IPS-20b (cell line): ENCODE data around the gene NTSR1.

ENCODE experiments used
- H3K27ac ChIP-seq: one replicate; pipeline ENCODE4 v1.5.1; 2013; ENCODE audit warnings: low read length
- H3K27me3 ChIP-seq: 2 replicates; pipeline ENCODE4 v1.6.1; 2013; ENCODE audit warnings: mild to moderate bottlenecking, low read length, inconsistent platforms; ENCODE audit not compliant: insufficient read depth
- H3K36me3 ChIP-seq: 2 replicates; pipeline ENCODE4 v1.6.1; 2013; ENCODE audit warnings: low read depth, mild to moderate bottlenecking, inconsistent platforms, low read length, moderate library complexity; ENCODE audit not compliant: insufficient read depth
- H3K4me1 ChIP-seq: 2 replicates; pipeline ENCODE4 v1.6.1; 2013; ENCODE audit warnings: mild to moderate bottlenecking, control low read depth, inconsistent platforms, low read length, moderate library complexity; ENCODE audit not compliant: insufficient read depth
- H3K4me3 ChIP-seq: 2 replicates; pipeline ENCODE4 v1.5.1; 2013; ENCODE audit warnings: mild to moderate bottlenecking, low read length, inconsistent platforms
- H3K9ac ChIP-seq: 2 replicates; pipeline ENCODE4 v1.6.1; 2013; ENCODE audit warnings: low read depth, mild to moderate bottlenecking, inconsistent platforms, low read length, moderate library complexity
- H3K9me3 ChIP-seq: 2 replicates; pipeline ENCODE4 v1.6.1; 2013; ENCODE audit warnings: mild to moderate bottlenecking, low read depth, low read length, inconsistent platforms; ENCODE audit not compliant: insufficient read depth

The NTSR1 gene

GRCh38 chr20:62793757-62794006 lies 85.0 kb downstream of the NTSR1 start:
- H3K27me3 ChIP-seq, result peaks cover 39% of the 10 kb centered on the region
- H3K4me3 ChIP-seq, result peak overlapping the region; percentile 68
- peaks cover 5% of the 10 kb centered on the region; the same call in 1 of the 2 replicates for H3K36me3 ChIP-seq
- H3K27ac ChIP-seq, result no peak overlapping the region
- no peak overlapping the region for H3K9ac ChIP-seq
- peaks cover 4% of the 10 kb centered on the region; the same call in 1 of the 2 replicates for H3K4me1 ChIP-seq
- H3K9me3 ChIP-seq, result no peaks in the 10 kb centered on the region

DNA sequence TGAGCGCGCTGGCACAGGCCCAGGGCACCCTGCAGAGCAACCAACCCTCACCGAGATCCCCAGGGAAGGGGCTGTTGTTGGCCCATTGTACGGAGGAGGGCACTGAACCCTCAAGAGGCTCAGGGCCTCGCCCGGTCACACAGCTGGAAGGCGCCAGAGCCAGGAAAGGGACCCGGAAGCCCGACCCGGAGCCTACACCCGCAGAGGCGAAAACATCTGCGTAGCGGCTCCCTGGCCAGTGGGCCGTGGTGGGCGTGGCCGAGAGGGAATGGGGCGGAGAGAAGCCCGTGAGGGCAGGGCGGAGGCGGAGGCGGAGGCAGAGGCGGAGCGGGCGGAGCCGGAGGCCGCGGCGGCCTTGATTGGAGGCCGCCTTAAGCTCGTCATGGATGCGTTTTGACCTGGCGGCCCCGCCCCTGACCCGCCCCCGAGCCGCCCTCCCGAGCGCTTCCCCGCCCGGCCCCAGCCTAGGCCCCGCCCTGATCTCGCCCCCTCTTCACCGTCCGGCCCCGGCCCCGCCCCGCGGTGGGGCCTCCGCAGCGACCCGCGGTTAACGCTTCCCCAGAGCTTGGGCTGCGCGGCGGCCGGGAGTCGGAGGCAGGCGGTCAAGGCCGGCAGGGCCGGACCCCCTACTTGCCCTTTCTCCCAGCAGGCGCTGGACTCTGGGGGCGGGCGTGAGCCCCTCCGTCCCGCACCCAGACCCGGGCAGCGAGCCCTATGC lies 85.5 kb downstream of the NTSR1 start:
- H3K27ac ChIP-seq, result no peak overlapping the region
- peaks cover 10% of the 10 kb centered on the region; the same call in 1 of the 2 replicates for H3K36me3 ChIP-seq
- peak overlapping the region; percentile 68 for H3K4me3 ChIP-seq
- H3K9me3 ChIP-seq, result no peaks in the 10 kb centered on the region
- peaks cover 4% of the 10 kb centered on the region; the same call in 1 of the 2 replicates for H3K4me1 ChIP-seq
- no peak overlapping the region for H3K9ac ChIP-seq
- H3K27me3 ChIP-seq, result peaks cover 39% of the 10 kb centered on the region

- peaks cover 4% of the 10 kb centered on the region; the same call in 1 of the 2 replicates for H3K4me1 ChIP-seq
- H3K27me3 ChIP-seq, result peaks cover 39% of the 10 kb centered on the region
- peaks cover 20% of the 10 kb centered on the region for H3K36me3 ChIP-seq
- H3K9ac ChIP-seq, result no peak overlapping the region
- H3K9me3 ChIP-seq, result no peaks in the 10 kb centered on the region
- H3K4me3 ChIP-seq, result peak overlapping the region; percentile 60; the same call in 1 of the 2 replicates
- no peak overlapping the region for H3K27ac ChIP-seq
These were observed 86.6 kb downstream of the NTSR1 start for GRCh38 chr20:62795023-62795761.

DNA sequence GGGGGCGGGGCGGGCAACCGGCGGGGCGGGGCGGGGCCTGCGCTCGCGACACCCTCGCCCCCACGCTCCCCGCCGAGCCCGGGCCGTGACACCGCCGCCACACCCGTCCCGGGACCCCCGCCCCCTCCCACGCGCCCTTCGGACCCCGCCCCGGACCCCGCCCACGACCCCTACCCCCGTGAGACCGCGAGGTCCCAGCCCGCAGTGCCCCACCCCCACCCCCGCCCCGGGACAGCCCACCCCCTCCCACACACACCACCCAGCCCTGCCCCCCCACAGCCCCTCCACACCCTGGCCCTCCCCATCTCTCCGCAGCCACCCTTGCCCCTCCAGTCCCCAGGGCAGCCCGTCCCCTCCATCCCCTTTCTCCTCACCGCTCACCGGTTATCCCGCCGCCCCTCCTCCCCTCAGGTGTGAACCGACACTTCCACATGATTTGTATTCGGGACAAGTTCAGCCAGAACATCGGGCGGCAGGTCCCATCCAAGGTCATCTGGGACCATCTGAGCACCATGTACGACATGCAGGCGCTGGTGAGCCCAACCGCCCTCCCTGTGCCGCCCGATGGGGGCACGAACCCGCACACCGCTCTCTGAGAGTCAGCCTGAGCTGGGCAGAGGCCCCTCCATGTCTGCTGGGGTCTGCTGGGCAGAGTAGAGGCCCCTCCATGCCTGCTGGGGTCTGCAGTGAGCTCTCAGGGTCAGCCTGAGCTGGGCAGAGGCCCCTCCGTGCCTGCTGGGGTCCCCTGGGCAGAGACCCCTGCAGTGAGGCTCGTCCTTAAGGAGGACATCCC lies 88.3 kb downstream of the NTSR1 start:
- Histone ChIP-seq H3K27ac (no peak overlapping the region), H3K9ac (no peak overlapping the region), H3K4me1 (peaks cover 4% of the 10 kb centered on the region; the same call in 1 of the 2 replicates), H3K9me3 (no peaks in the 10 kb centered on the region), H3K36me3 (peaks cover 33% of the 10 kb centered on the region), H3K27me3 (peaks cover 39% of the 10 kb centered on the region), H3K4me3 (peak overlapping the region; percentile 57)

DNA sequence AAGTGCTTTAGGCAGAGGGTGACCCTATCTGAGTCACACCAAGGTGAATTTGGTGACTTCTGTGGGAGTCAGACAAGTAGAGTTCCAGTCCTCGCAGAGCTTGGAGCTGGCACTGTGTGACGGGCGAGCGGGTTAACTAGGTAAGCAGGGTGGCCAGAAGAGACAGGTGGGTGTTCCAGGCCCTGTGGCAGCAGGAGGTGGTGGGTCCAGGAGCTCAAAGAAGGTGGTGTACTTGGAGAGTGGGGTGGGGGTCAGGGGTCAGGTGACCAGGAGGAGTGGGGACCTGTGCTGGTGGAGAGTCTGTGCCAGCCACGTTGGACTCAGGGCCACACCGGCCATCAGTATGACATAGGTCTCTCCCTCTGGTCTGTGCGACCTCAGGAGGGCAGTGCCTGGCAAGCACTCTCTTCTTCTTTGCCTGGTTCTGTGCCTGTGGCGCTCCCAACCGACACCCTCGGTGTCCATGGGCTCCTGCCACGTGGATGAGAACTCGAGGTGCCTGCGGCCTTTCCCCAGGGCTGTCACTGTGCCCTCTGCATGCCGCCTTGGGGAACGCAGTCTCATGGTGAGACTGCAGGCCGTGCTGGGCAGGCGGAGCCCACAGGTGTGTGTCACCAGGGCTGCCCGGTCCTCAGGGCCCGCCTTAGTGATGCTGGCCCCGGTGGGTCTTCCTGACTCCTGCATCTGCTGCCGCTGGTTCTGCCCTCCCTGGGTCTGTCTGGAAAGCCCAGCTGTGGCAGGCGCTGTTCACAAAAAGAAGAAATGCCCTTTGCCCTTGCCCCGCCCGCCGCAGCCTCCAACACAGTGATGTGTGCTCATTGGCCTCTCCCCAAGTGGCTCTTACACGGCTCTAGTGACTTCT lies 89.3 kb downstream of the NTSR1 start:
- peaks cover 4% of the 10 kb centered on the region; the same call in 1 of the 2 replicates for H3K4me1 ChIP-seq
- no peaks in the 10 kb centered on the region for H3K9me3 ChIP-seq
- no peak overlapping the region for H3K9ac ChIP-seq
- peaks cover 33% of the 10 kb centered on the region for H3K36me3 ChIP-seq
- no peak overlapping the region for H3K4me3 ChIP-seq
- H3K27ac ChIP-seq, result no peak overlapping the region
- peaks cover 30% of the 10 kb centered on the region for H3K27me3 ChIP-seq

DNA sequence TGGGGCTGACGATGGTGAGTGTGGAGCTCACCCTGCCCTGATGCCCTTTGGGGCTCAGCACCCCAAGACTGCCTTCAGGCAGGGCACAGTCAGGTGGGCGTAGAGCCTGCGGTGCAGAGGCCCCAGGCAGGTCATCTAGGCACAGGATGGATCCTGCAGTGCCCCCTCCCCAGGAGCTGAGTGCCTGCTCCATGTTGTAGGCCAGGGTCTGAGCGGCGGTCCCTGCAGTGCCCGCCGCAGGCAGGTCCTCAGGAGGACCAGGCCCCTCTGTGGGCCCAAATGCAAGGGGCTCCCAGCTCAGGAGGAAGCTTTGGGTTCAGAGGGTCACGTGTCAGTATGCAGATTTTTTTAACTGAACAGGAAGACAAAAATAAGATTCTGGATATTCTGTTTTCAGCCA lies 90.4 kb downstream of the NTSR1 start:
- H3K4me1 ChIP-seq, result peaks cover under 1% of the 10 kb centered on the region; the same call in 1 of the 2 replicates
- no peaks in the 10 kb centered on the region for H3K9me3 ChIP-seq
- H3K9ac ChIP-seq, result no peak overlapping the region
- peaks cover 26% of the 10 kb centered on the region for H3K27me3 ChIP-seq
- no peak overlapping the region for H3K27ac ChIP-seq
- H3K4me3 ChIP-seq, result no peak overlapping the region
- peaks cover 33% of the 10 kb centered on the region for H3K36me3 ChIP-seq

GRCh38 chr20:62799459-62799858 lies 90.8 kb downstream of the NTSR1 start:
- peaks cover 3% of the 10 kb centered on the region; the same call in 1 of the 2 replicates for H3K4me1 ChIP-seq
- H3K9ac ChIP-seq, result no peak overlapping the region
- H3K9me3 ChIP-seq, result no peaks in the 10 kb centered on the region
- no peak overlapping the region for H3K4me3 ChIP-seq
- H3K27me3 ChIP-seq, result peaks cover 28% of the 10 kb centered on the region
- no peak overlapping the region for H3K27ac ChIP-seq
- H3K36me3 ChIP-seq, result peaks cover 33% of the 10 kb centered on the region

DNA sequence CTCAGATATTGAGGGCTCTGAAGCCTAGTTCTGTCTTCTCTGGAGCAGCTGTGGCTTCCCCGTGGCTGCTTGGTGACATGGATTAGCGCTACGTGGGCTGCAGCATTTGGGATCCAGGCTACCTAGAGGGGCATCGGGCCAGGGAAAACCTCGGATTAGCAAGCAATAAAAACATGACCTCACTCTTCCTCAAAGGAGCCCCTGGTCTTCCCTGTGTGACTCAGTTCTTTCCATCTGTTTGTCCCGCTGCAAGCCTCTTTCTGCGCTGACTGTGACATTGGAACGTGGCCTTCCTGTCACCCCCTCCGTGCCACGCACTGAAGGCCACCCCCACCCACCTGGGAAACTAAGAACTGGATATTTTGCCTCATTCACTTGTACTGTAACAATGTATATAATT lies 91.2 kb downstream of the NTSR1 start:
- peaks cover 3% of the 10 kb centered on the region; the same call in 1 of the 2 replicates for H3K4me1 ChIP-seq
- H3K9me3 ChIP-seq, result no peaks in the 10 kb centered on the region
- H3K27ac ChIP-seq, result no peak overlapping the region

DNA sequence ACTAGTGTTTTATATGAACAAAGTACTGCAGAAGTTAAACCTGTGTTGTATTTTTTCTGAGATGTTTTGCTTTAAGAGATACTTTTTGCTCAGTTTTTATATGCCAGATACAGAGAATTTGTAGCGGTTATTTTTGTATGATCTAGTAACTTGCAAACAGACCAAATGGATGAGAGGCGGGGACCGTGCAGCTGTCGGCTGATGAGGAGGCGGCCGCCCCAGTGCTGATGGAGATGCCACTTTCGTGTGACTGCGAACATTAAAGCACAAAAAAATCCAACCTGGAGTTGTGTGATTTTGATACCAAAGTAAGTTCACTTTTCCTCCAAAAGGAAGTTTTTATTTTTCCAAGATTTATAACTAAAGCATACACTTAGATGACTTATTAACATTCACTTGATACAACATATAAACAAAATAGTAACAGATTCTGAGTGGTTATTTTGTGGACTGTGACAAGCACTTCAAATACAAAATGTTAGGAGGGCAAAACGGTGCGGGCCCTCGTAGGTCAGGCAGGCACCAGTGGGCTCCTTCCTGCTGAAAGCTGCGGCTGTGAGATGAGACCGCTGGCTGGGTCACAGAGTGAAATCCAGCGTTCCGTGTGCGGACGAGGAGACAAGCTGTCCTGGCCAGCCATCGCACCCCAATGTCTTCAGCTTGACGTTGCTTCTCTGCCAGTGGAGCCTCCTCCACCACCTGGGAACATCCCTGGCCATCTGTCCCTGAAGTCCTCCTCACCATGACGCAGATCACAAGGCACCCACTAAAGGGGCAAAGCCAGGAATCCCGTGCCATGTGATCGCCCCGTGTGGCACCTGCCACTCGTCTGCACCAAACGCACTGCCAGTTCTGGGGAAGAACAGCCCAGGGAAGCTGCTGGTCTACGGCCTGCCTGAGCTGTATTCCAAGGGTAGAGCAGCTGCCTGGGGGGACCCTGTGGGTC lies 92.0 kb downstream of the NTSR1 start:
- Histone ChIP-seq H3K9ac (no peak overlapping the region), H3K9me3 (no peaks in the 10 kb centered on the region), H3K36me3 (peaks cover 33% of the 10 kb centered on the region), H3K27me3 (peaks cover 17% of the 10 kb centered on the region), H3K27ac (no peak overlapping the region), H3K4me1 (peaks cover 3% of the 10 kb centered on the region; the same call in 1 of the 2 replicates), H3K4me3 (no peak overlapping the region)

More for the DNA sequence above, 91.2 kb downstream of the NTSR1 start:
- Histone ChIP-seq H3K27me3 (peaks cover 24% of the 10 kb centered on the region), H3K36me3 (peaks cover 33% of the 10 kb centered on the region), H3K4me3 (no peak overlapping the region), H3K9ac (no peak overlapping the region)

DNA sequence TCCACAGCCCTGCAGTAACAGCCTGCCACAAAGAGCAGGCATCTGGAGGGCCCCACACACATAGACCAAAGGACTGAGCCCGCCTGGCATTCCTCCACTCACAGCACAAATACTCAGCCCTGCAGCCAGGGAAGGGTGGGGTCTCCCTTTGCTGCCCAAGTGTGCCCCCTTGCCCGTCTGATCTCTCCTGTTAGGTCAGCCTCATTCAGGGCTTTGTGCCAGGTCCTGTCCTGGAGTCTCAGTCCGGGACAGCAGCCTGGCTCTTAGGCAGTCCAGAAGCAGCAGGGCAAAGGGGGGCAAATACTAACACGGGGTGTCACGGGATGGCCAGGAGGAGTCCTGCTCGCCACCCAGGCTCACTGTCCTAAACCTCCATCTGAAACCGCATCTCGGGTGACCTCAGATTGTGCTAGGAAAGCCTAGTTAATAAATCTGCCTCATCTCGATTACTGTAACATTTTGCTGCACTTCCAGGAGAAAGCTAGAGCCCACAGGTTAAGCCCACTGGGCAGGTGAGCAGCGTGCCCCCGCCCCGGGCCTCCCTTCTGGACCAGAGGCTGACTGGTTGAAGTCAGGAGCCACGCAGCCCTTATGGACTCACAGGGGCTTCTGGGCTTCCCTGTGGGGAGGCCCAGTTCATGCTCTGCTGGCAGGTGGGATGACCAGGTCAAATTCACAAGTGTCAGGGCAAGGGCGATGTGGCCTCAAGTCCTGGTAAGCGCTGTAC lies 92.8 kb downstream of the NTSR1 start:
- H3K27me3 ChIP-seq, result peaks cover 11% of the 10 kb centered on the region
- peaks cover 3% of the 10 kb centered on the region; the same call in 1 of the 2 replicates for H3K4me1 ChIP-seq
- H3K9me3 ChIP-seq, result no peaks in the 10 kb centered on the region
- no peak overlapping the region for H3K9ac ChIP-seq
- no peak overlapping the region for H3K4me3 ChIP-seq
- H3K27ac ChIP-seq, result no peak overlapping the region
- H3K36me3 ChIP-seq, result peaks cover 33% of the 10 kb centered on the region
